ENCODE data around the gene SPATA7.
"Not testable (repeated sequence)": the region's sequence is repeated elsewhere in the genome, so short reads cannot be mapped to it uniquely, and the experiment has no call there.

Gene SPATA7

GRCh38 chr14:88380405-88380804 lies 5.1 kb upstream of the SPATA7 start:
- no peak overlapping the region for H3K4me3 ChIP-seq (ENCODE audit: low read depth in 1 of 2, low read length in 2 of 2)
- H3K36me3 ChIP-seq (ENCODE audit: insufficient read depth, low read length) = no peaks in the 10 kb centered on the region
- H3K9ac ChIP-seq (ENCODE audit: low read depth, low read length) = no peak overlapping the region
- no peak for ATAC-seq (ENCODE audit: insufficient read depth, low read depth)
- DNase-seq = no peak
- H2AFZ ChIP-seq (ENCODE audit: low read depth, low read length) = no peak overlapping the region
- no peaks in the 10 kb centered on the region for H4K20me1 ChIP-seq (ENCODE audit: insufficient read depth, low read length)
- H3K9me3 ChIP-seq (ENCODE audit: insufficient read depth, low read length, severe bottlenecking) = no peaks in the 10 kb centered on the region
- H3K4me1 ChIP-seq (ENCODE audit: insufficient read depth, low read length) = peaks cover 6% of the 10 kb centered on the region
- H3K27me3 ChIP-seq (ENCODE audit: insufficient read depth, low read length, poor library complexity) = peaks cover 25% of the 10 kb centered on the region
- no peak overlapping the region for H3K27ac ChIP-seq (ENCODE audit: low read length)
- no peak overlapping the region for H3K4me2 ChIP-seq (ENCODE audit: insufficient read depth, low read length)
- TF ChIP-seq CTCF (IDR thresholded peaks at IDR 0.05; ENCODE audit: borderline replicate concordance, extremely low read depth, low read length, poor library complexity, severe bottlenecking) (peak; percentile 31), EZH2 (IDR thresholded peaks at IDR 0.05; ENCODE audit: borderline replicate concordance, low read depth, low read length, severe bottlenecking) (no peak)
- no peaks in the 10 kb centered on the region for H3K79me2 ChIP-seq (ENCODE audit: insufficient read depth, low read length)

GRCh38 chr14:88381634-88382033 lies 3.8 kb upstream of the SPATA7 start:
- H3K27ac ChIP-seq (ENCODE audit: low read length); H2AFZ ChIP-seq (ENCODE audit: low read depth, low read length); H3K4me2 ChIP-seq (ENCODE audit: insufficient read depth, low read length); H3K9me3 ChIP-seq (ENCODE audit: insufficient read depth, low read length, severe bottlenecking); DNase-seq; H3K79me2 ChIP-seq (ENCODE audit: insufficient read depth, low read length); H3K36me3 ChIP-seq (ENCODE audit: insufficient read depth, low read length); H3K4me3 ChIP-seq (ENCODE audit: low read depth in 1 of 2, low read length in 2 of 2); H3K9ac ChIP-seq (ENCODE audit: low read depth, low read length); H4K20me1 ChIP-seq (ENCODE audit: insufficient read depth, low read length); ATAC-seq (ENCODE audit: insufficient read depth, low read depth): not testable (repeated sequence)
- peaks cover 25% of the 10 kb centered on the region for H3K27me3 ChIP-seq (ENCODE audit: insufficient read depth, low read length, poor library complexity)
- H3K4me1 ChIP-seq (ENCODE audit: insufficient read depth, low read length) = peaks cover 14% of the 10 kb centered on the region

GRCh38 chr14:88384718-88385117 lies 739 bp upstream of the SPATA7 start:
- Histone ChIP-seq H3K79me2 (ENCODE audit: insufficient read depth, low read length) (no peaks in the 10 kb centered on the region), H3K4me3 (ENCODE audit: low read depth in 1 of 2, low read length in 2 of 2) (peak overlapping the region; percentile 51 to 97; a peak in 3 of 4 replicates), H3K9me3 (ENCODE audit: insufficient read depth, low read length, severe bottlenecking) (no peaks in the 10 kb centered on the region), H3K27me3 (ENCODE audit: insufficient read depth, low read length, poor library complexity) (peaks cover 23% of the 10 kb centered on the region), H3K36me3 (ENCODE audit: insufficient read depth, low read length) (no peaks in the 10 kb centered on the region), H4K20me1 (ENCODE audit: insufficient read depth, low read length) (no peaks in the 10 kb centered on the region), H3K4me1 (ENCODE audit: insufficient read depth, low read length) (peaks cover 19% of the 10 kb centered on the region), H2AFZ (ENCODE audit: low read depth, low read length) (peak overlapping the region; percentile 90), H3K4me2 (ENCODE audit: insufficient read depth, low read length) (peak overlapping the region; percentile 88), H3K9ac (ENCODE audit: low read depth, low read length) (peak overlapping the region; percentile 76), H3K27ac (ENCODE audit: low read length) (no peak overlapping the region)
- TF ChIP-seq CTCF (IDR thresholded peaks at IDR 0.05; ENCODE audit: borderline replicate concordance, extremely low read depth, low read length, poor library complexity, severe bottlenecking) (no peak), EZH2 (IDR thresholded peaks at IDR 0.05; ENCODE audit: borderline replicate concordance, low read depth, low read length, severe bottlenecking) (no peak)
- no peak for ATAC-seq (ENCODE audit: insufficient read depth, low read depth)
- DNase-seq = no peak

GRCh38 chr14:88386256-88386794 lies 868 bp downstream of the SPATA7 start:
- no peak for DNase-seq
- Histone ChIP-seq H3K36me3 (ENCODE audit: insufficient read depth, low read length) (no peaks in the 10 kb centered on the region), H3K4me3 (ENCODE audit: low read depth in 1 of 2, low read length in 2 of 2) (peak overlapping the region; percentile 51 to 97), H3K27me3 (ENCODE audit: insufficient read depth, low read length, poor library complexity) (peaks cover 18% of the 10 kb centered on the region), H3K79me2 (ENCODE audit: insufficient read depth, low read length) (no peaks in the 10 kb centered on the region), H3K9me3 (ENCODE audit: insufficient read depth, low read length, severe bottlenecking) (no peaks in the 10 kb centered on the region), H3K4me2 (ENCODE audit: insufficient read depth, low read length) (peak overlapping the region; percentile 88), H2AFZ (ENCODE audit: low read depth, low read length) (peak overlapping the region; percentile 90), H3K27ac (ENCODE audit: low read length) (peak overlapping the region; percentile 49; the same call in 1 of the 2 replicates), H4K20me1 (ENCODE audit: insufficient read depth, low read length) (no peaks in the 10 kb centered on the region), H3K9ac (ENCODE audit: low read depth, low read length) (peak overlapping the region; percentile 76), H3K4me1 (ENCODE audit: insufficient read depth, low read length) (peaks cover 19% of the 10 kb centered on the region)
- TF ChIP-seq CTCF (IDR thresholded peaks at IDR 0.05; ENCODE audit: borderline replicate concordance, extremely low read depth, low read length, poor library complexity, severe bottlenecking) = no peak
- TF ChIP-seq EZH2 (IDR thresholded peaks at IDR 0.05; ENCODE audit: borderline replicate concordance, low read depth, low read length, severe bottlenecking) = no peak
- ATAC-seq (ENCODE audit: insufficient read depth, low read depth) = no peak
